Glutamatergic neuron (in vitro differentiated cells): ENCODE results near the gene FOXL2NB. TPM values are rescaled to one million over a fixed set of nuclear protein-coding genes. Genes with fewer than 3 reads are reported as not detected.

Experiments
- DNase-seq: peaks from one replicate; pipeline ENCODE4 v3.0.0; 2022
- H3K27ac Mint-ChIP-seq: one replicate; pipeline ENCODE4 v1.8.0; 2020; ENCODE audit warnings: mild to moderate bottlenecking, mixed read lengths, inconsistent platforms; ENCODE audit not compliant: unreplicated experiment
- H3K27me3 Mint-ChIP-seq: one replicate; pipeline ENCODE4 v1.8.0; 2020; ENCODE audit warnings: mild to moderate bottlenecking, moderate library complexity, mixed read lengths, inconsistent platforms; ENCODE audit not compliant: unreplicated experiment
- H3K36me3 Mint-ChIP-seq: one replicate; pipeline ENCODE4 v1.8.0; 2020; ENCODE audit warnings: mild to moderate bottlenecking, mixed read lengths, inconsistent platforms; ENCODE audit not compliant: unreplicated experiment
- H3K4me1 Mint-ChIP-seq: one replicate; pipeline ENCODE4 v1.8.0; 2020; ENCODE audit warnings: mild to moderate bottlenecking, low read depth, mixed read lengths, inconsistent platforms; ENCODE audit not compliant: unreplicated experiment
- H3K4me3 Mint-ChIP-seq: one replicate; pipeline ENCODE4 v1.8.0; 2020; ENCODE audit warnings: mild to moderate bottlenecking, mixed read lengths, inconsistent platforms; ENCODE audit not compliant: unreplicated experiment
- H3K9me3 Mint-ChIP-seq: one replicate; pipeline ENCODE4 v1.8.0; 2020; ENCODE audit warnings: mild to moderate bottlenecking, moderate library complexity, mixed read lengths, inconsistent platforms; ENCODE audit not compliant: unreplicated experiment
- total RNA-seq: library from RNA; stranded (reverse); fragmentation: NEBNext Ultra II Directional; extraction: Animal tissue kit (Norgen Biotek cat#: 25700); gene quantifications from one replicate; pipeline ENCODE4 v1.2.1, GENCODE V29; 2021; ENCODE audit not compliant: unreplicated experiment
- TF ChIP-seq, protein P1 (sequence below): fragments of 200-600 bp; sonication (generic); IDR thresholded peaks from one replicate; pipeline ENCODE4 v1.5.0; 2021; ENCODE audit not compliant: partially characterized antibody, unreplicated experiment

Gene FOXL2NB
- total RNA-seq, 1 donor from 2014 or later, result 0.15 TPM

DNA sequence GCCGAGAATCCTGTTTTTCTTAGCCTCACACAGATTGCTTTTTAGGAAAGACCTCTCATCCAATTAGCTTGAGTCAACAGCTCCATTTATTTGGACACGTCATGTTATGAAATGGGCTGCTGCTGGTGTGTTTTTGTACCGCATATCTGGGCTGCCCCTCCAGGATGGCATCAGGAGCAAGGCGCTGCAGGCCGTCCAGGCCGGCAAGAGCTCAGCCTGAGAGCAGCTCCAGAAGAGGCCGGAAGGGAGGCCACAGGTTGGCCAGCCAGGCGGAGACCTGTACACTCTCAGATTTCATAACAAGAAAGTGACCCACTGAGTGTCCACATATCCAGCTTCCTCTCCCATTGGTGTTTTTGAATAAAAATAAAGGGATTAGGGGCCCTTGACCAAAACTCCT, 28.3 kb downstream of the FOXL2NB start:
- Mint-ChIP-seq H3K27ac (no peak overlapping the region), H3K4me1 (no peaks in the 10 kb centered on the region), H3K4me3 (no peak overlapping the region), H3K27me3 (peaks cover 4% of the 10 kb centered on the region), H3K9me3 (no peaks in the 10 kb centered on the region), H3K36me3 (no peaks in the 10 kb centered on the region)
- DNase-seq, result no peak
- TF ChIP-seq, protein P1, sequence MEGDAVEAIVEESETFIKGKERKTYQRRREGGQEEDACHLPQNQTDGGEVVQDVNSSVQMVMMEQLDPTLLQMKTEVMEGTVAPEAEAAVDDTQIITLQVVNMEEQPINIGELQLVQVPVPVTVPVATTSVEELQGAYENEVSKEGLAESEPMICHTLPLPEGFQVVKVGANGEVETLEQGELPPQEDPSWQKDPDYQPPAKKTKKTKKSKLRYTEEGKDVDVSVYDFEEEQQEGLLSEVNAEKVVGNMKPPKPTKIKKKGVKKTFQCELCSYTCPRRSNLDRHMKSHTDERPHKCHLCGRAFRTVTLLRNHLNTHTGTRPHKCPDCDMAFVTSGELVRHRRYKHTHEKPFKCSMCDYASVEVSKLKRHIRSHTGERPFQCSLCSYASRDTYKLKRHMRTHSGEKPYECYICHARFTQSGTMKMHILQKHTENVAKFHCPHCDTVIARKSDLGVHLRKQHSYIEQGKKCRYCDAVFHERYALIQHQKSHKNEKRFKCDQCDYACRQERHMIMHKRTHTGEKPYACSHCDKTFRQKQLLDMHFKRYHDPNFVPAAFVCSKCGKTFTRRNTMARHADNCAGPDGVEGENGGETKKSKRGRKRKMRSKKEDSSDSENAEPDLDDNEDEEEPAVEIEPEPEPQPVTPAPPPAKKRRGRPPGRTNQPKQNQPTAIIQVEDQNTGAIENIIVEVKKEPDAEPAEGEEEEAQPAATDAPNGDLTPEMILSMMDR, result no peak

DNA sequence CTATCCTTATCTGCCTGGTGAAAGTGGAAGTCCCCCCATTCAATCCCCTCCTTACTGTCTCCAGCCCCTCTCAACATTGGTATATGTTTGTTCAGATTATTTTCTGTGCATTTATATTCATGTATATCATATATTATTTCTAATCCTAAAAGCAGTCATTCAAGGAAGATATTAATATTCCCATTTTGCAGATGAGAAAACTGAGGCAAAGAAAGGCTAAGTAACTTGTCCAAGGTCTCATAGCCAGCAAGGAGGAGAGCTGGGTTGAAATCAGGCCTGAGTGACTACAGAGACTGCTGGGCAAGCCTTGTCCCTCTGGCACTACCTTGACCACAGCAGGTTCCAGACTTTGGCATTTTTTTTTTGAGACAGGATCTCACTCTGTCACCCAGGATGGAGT, 29.0 kb downstream of the FOXL2NB start:
- TF ChIP-seq, protein P1, result no peak
- Mint-ChIP-seq H3K4me1 (no peaks in the 10 kb centered on the region), H3K27ac (no peak overlapping the region), H3K9me3 (no peaks in the 10 kb centered on the region), H3K27me3 (peaks cover 4% of the 10 kb centered on the region), H3K36me3 (no peaks in the 10 kb centered on the region), H3K4me3 (no peak overlapping the region)
- DNase-seq, result no peak

DNA sequence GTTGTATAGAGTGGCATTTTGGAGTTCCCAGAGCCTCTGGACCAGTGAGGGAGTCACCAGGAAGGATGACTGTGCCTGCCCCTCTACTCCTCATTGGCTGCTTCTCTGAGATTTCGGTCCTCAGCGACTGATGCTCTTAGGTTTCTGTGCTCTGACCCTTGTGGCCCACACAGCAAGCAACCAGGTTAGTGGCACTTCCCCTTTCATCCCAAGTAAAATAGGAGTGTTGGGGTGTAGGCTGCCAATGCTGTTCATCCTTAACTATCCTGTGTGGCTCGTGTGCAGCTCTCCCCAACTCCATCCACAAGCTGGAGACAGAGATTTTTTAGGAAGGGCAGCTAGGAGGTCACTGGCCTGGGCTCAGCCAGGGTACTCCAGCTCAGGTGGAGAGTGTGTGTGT, 37.8 kb downstream of the FOXL2NB start:
- Mint-ChIP-seq H3K9me3 (peaks cover 3% of the 10 kb centered on the region), H3K27ac (no peak overlapping the region), H3K27me3 (peaks cover 2% of the 10 kb centered on the region), H3K4me3 (no peak overlapping the region), H3K4me1 (no peaks in the 10 kb centered on the region), H3K36me3 (no peaks in the 10 kb centered on the region)
- TF ChIP-seq, protein P1, result no peak
- no peak for DNase-seq

DNA sequence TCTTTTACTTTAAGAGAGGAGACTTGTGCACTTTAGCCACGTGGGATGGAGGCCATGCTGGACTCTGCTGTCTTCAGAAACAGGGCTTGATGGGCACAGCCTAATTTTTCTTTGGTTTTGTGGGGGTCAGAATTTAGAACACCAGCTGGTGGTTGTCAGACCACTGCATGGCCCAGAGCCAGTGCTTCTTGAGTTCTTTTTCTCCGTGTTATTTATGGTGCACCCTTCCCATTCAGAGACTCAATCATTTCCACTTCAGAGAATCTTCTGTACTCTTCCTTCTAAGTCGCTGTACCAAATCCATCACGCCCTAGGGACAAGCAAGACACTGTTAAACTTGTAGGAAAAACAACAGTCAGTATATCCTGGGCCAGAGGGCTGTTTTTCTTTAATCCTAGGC, 38.9 kb downstream of the FOXL2NB start:
- no peaks in the 10 kb centered on the region for H3K36me3 Mint-ChIP-seq
- no peak overlapping the region for H3K27ac Mint-ChIP-seq
- no peak for DNase-seq
- no peaks in the 10 kb centered on the region for H3K4me1 Mint-ChIP-seq
- no peaks in the 10 kb centered on the region for H3K27me3 Mint-ChIP-seq
- H3K9me3 Mint-ChIP-seq, result peaks cover 3% of the 10 kb centered on the region
- no peak overlapping the region for H3K4me3 Mint-ChIP-seq
- TF ChIP-seq, protein P1, result no peak

DNA sequence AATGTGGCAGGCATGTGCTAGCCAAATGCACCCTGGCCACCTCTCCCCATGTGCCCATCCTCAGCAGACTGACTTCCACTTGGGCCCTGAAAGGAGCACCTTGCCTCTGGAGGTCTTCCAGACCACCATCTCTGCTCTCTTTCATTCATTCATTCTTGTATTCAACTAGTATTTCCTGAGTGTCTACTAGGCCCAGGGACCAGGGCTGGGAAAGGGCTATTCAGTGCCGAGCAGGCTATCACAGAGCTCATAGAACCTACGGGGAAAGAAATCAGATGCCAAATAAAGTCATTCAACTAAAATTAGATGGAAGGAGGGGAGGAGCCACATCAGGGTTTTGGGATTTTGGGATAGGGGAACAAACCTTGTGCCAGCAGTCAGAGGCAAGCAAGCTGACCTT, 40.2 kb downstream of the FOXL2NB start:
- DNase-seq, result no peak
- H3K4me3 Mint-ChIP-seq, result no peak overlapping the region
- no peaks in the 10 kb centered on the region for H3K27me3 Mint-ChIP-seq
- no peak overlapping the region for H3K27ac Mint-ChIP-seq
- H3K36me3 Mint-ChIP-seq, result no peaks in the 10 kb centered on the region
- TF ChIP-seq, protein P1, result no peak
- H3K9me3 Mint-ChIP-seq, result peaks cover 3% of the 10 kb centered on the region
- H3K4me1 Mint-ChIP-seq, result no peaks in the 10 kb centered on the region
